ENCODE measurements around the gene AIMP2. TPM values are rescaled to one million over a fixed set of nuclear protein-coding genes. Genes with fewer than 3 reads are reported as not detected.
"Not testable (repeated sequence)": the region's sequence is repeated elsewhere in the genome, so short reads cannot be mapped to it uniquely, and the experiment has no call there.

Gene AIMP2
- total RNA-seq, 1 experiment from 2014 or later, result 61.8 TPM

DNA sequence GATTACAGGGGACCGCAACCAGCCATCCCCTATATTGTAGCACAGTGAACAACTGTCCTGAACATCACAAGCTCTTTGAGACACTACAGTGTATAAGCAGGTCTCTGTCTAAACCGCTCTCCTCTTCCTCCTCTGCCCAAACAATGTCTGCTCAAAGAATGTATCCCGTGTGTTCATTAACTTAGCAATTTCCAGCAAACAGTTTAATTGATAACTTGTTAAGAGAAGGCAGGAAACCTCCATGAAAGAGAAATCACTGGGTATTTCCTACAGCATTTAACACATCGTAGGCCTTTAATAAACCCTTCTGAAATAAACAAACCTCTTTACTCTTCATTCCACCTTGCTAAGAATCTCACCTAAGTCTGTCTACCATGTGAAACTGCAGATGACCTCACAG is 1.7 kb upstream of the AIMP2 start:
- intact Hi-C loops (cut with micrococcal nuclease), result no loop called here
- Histone ChIP-seq H3K27ac (ENCODE audit: low read depth, low read length) (peak overlapping the region; percentile 92; the same call in 1 of the 2 replicates), H3K9ac (ENCODE audit: low read length) (peak overlapping the region; percentile 98), H3K27me3 (ENCODE audit: insufficient read depth, low read length) (no peaks in the 10 kb centered on the region), H3K4me1 (ENCODE audit: control insufficient read depth in 1 of 2, insufficient read depth in 2 of 2, low read length in 2 of 2) (peaks cover 4 to 23% of the 10 kb centered on the region in 2 experiments; a peak in 3 of 4 replicates), H4K20me1 (ENCODE audit: insufficient read depth) (no peaks in the 10 kb centered on the region), H3K79me2 (ENCODE audit: insufficient read depth, low read length) (peaks cover 45% of the 10 kb centered on the region), H3K36me3 (ENCODE audit: control insufficient read depth in 1 of 2, insufficient read depth in 2 of 2, low read length in 2 of 2) (peaks cover 7 to 8% of the 10 kb centered on the region in 2 experiments; a peak in 2 of 4 replicates), H3K9me2 (ENCODE audit: insufficient read depth) (no peaks in the 10 kb centered on the region), H2AFZ (ENCODE audit: low read depth, low read length, poor library complexity, severe bottlenecking) (no peak overlapping the region), H3K4me3 (replicated peaks in 1 of 2; ENCODE audit: low read depth in 1 of 2, low read length in 2 of 2) (peak overlapping the region; percentile 81 to 86), H3K9me3 (ENCODE audit: control insufficient read depth in 1 of 2, insufficient read depth in 1 of 2, low read depth in 1 of 2, low read length in 2 of 2) (no peaks in the 10 kb centered on the region), H3K4me2 (ENCODE audit: low read length) (peak overlapping the region; percentile 91)
- ChIA-PET RAD21 (ENCODE audit: low non-redundant PET in 1 of 2, low total read pairs in 2 of 2, uncharacterized antibody in 2 of 2, unreplicated experiment in 2 of 2) (no interaction called here), POLR2A (no interaction called here), CTCF (interaction anchor here (2.8 kb wide), 1 partner anchor 10 kb away, joined by 8 read pairs; no protein-coding TSS in a partner anchor)
- BruUV-seq (replicated peaks), result no TSS peak
- no peak for DNase-seq (ENCODE audit: low read depth, low spot score)
- TF ChIP-seq, protein P1, sequence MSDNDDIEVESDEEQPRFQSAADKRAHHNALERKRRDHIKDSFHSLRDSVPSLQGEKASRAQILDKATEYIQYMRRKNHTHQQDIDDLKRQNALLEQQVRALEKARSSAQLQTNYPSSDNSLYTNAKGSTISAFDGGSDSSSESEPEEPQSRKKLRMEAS (IDR thresholded peaks at IDR 0.05), result no peak
- no peak for TF ChIP-seq FOSL1 (IDR thresholded peaks at IDR 0.05; ENCODE audit: low read depth)
- no peak for TF ChIP-seq SRF (IDR thresholded peaks at IDR 0.05; ENCODE audit: low read depth)
- TF ChIP-seq JUND (IDR thresholded peaks at IDR 0.05), result no peak
- TF ChIP-seq CBX3 (IDR thresholded peaks at IDR 0.05; ENCODE audit: low read depth), result no peak
- TF ChIP-seq ZNF274 (IDR thresholded peaks at IDR 0.05; ENCODE audit: low read depth, low read length), result no peak
- TF ChIP-seq TCF7L2 (IDR thresholded peaks at IDR 0.05; ENCODE audit: borderline replicate concordance, extremely low read depth, insufficient read depth, insufficient read length), result no peak
- TF ChIP-seq, protein P2, sequence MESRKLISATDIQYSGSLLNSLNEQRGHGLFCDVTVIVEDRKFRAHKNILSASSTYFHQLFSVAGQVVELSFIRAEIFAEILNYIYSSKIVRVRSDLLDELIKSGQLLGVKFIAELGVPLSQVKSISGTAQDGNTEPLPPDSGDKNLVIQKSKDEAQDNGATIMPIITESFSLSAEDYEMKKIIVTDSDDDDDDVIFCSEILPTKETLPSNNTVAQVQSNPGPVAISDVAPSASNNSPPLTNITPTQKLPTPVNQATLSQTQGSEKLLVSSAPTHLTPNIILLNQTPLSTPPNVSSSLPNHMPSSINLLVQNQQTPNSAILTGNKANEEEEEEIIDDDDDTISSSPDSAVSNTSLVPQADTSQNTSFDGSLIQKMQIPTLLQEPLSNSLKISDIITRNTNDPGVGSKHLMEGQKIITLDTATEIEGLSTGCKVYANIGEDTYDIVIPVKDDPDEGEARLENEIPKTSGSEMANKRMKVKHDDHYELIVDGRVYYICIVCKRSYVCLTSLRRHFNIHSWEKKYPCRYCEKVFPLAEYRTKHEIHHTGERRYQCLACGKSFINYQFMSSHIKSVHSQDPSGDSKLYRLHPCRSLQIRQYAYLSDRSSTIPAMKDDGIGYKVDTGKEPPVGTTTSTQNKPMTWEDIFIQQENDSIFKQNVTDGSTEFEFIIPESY (IDR thresholded peaks at IDR 0.05; ENCODE audit: extremely low read depth, insufficient replicate concordance, low read length), result no peak
- TF ChIP-seq EZH2 (IDR thresholded peaks at IDR 0.05), result no peak
- no peak for TF ChIP-seq EZH2phosphoT487 (IDR thresholded peaks at IDR 0.05; ENCODE audit: borderline replicate concordance)
- TF ChIP-seq YY1 (IDR thresholded peaks at IDR 0.05; ENCODE audit: extremely low read depth, insufficient replicate concordance, low read depth, low read length), result no peak
- no peak for ATAC-seq

DNA sequence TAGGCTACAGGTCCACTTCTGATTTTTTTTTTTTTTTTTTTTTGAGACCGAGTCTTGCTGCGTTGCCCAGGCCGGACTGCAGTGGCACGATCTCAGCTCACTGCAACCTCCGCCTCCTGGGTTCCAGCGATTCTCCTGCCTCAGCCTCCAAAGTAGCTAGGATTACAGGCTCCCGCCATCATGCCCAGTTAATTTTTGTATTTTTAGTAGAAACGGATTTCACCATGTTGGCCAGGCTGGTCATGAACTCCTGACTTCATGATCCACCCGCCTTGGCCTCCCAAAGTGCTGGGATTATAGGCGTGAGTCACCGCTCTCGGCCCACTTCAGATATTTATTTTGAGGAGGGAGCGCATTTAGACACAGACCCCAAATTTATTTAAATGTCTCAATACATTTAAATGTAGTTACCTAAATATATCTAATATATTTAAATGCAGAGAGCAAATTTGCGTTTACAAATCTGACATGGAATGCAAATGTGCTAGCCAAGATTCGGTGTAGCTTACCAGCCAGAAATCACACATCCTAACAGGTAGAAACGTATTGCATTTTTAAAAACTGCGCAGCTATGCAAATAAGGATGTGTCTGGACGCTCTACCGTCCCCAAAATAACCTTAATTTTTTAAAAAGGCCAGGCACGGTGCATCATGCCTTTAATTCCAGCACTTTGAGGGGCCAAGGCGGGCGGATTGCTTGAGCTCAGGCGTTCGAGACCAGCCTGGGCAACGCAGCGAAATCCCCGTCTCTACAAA is 1.1 kb upstream of the AIMP2 start:
- ChIA-PET CTCF (interaction anchor here (2.8 kb wide), 1 partner anchor 10 kb away, joined by 8 read pairs; no protein-coding TSS in a partner anchor), POLR2A (interaction anchor here (0.9 to 1.3 kb wide), 2 partner anchors 11 to 359 kb away, joined by 3 read pairs; no protein-coding TSS in a partner anchor)
- H3K9me2 ChIP-seq (ENCODE audit: insufficient read depth); H4K20me1 ChIP-seq (ENCODE audit: insufficient read depth); BruUV-seq (replicated peaks); H3K9me3 ChIP-seq (ENCODE audit: control insufficient read depth in 1 of 2, insufficient read depth in 1 of 2, low read depth in 1 of 2, low read length in 2 of 2); DNase-seq (ENCODE audit: low read depth, low spot score); H2AFZ ChIP-seq (ENCODE audit: low read depth, low read length, poor library complexity, severe bottlenecking); H3K36me3 ChIP-seq (ENCODE audit: control insufficient read depth in 1 of 2, insufficient read depth in 2 of 2, low read length in 2 of 2); ATAC-seq; intact Hi-C loops (cut with micrococcal nuclease); H3K27me3 ChIP-seq (ENCODE audit: insufficient read depth, low read length); RAD21 ChIA-PET (ENCODE audit: low non-redundant PET in 1 of 2, low total read pairs in 2 of 2, uncharacterized antibody in 2 of 2, unreplicated experiment in 2 of 2): not testable (repeated sequence)
- H3K9ac ChIP-seq (ENCODE audit: low read length), result peak overlapping the region; percentile 98
- peak overlapping the region; percentile 81 to 86 for H3K4me3 ChIP-seq (replicated peaks in 1 of 2; ENCODE audit: low read depth in 1 of 2, low read length in 2 of 2)
- H3K4me2 ChIP-seq (ENCODE audit: low read length), result peak overlapping the region; percentile 91
- peaks cover 4 to 23% of the 10 kb centered on the region in 2 experiments; a peak in 3 of 4 replicates for H3K4me1 ChIP-seq (ENCODE audit: control insufficient read depth in 1 of 2, insufficient read depth in 2 of 2, low read length in 2 of 2)
- peak overlapping the region; percentile 92 for H3K27ac ChIP-seq (ENCODE audit: low read depth, low read length)
- H3K79me2 ChIP-seq (ENCODE audit: insufficient read depth, low read length), result peaks cover 49% of the 10 kb centered on the region
